KBM-7 (cell line): Measurements from ENCODE around the gene RAET1E.
"Not testable (repeated sequence)": the region's sequence is repeated elsewhere in the genome, so short reads cannot be mapped to it uniquely, and the experiment has no call there.

ENCODE experiments used
- DNase-seq: peaks from one replicate; pipeline ENCODE4 v3.0.0-alpha.2; 2015
- in situ Hi-C: fragments of 300-500 bp; cut with MboI; formaldehyde crosslinking; loops from 2 replicates; pipeline ENCODE4 v1.14.3; 2020; ENCODE audit warnings: low sequenced_read_pairs, low pct_unique_long_range_greater_than_20kb, mixed read lengths

RAET1E gene

GRCh38 chr6:149915970-149916865 is 18.3 kb upstream of the RAET1E start:
- in situ Hi-C loops = no loop called here
- no peak for DNase-seq

GRCh38 chr6:149913540-149914240 is 15.8 kb upstream of the RAET1E start:
- DNase-seq = no peak
- in situ Hi-C loops = no loop called here

GRCh38 chr6:149913085-149913484 is 15.2 kb upstream of the RAET1E start:
- no peak for DNase-seq
- in situ Hi-C loops = no loop called here

DNA sequence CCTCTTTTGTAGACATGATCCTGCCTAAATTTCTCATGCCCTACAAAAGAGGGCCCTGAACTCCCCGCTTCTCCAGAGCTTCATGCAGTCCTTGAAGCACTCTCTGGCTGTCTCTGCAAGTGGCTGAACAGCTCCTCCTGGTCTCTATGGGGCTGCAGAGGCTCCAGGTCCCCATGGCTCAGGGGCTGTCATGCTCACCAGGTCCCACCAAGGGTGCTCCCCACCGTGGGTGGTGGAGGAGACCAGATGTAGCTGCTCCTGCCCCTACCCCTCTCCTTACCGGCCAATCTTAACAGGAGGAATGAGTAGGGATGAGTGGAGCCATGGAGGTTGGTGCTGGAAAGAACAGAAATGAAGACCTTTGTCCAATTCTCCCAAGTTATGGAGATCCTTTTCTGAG is 14.8 kb upstream of the RAET1E start:
- DNase-seq, in situ Hi-C loops: not testable (repeated sequence)

- no peak for DNase-seq
- in situ Hi-C loops = no loop called here
Measured at GRCh38 chr6:149910721-149911151, 12.8 kb upstream of the RAET1E start.

GRCh38 chr6:149909701-149910470 is 12.0 kb upstream of the RAET1E start:
- in situ Hi-C loops = no loop called here
- no peak for DNase-seq

- in situ Hi-C loops, DNase-seq: not testable (repeated sequence)
Measured at GRCh38 chr6:149908480-149908879, 10.6 kb upstream of the RAET1E start.

DNA sequence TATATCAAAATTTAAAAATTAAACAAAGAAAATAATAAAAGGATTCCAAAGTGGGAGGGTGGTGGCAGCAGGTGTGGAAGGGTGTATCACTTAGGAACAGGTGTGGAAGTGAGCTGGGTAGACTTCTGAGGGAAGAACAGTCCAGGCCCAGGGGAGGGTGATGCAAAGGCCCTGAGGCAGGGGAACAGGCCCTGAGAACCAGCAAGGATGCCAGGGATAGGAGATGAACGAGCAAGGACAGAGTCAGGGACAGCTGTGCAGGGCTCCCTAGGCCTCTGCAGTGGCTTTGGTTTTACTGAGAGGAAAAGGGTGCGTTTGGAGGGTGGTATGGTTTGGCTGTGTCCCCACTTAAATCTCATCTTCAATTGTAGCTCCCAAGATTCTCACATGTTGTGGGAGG is 9.4 kb upstream of the RAET1E start:
- DNase-seq = no peak
- in situ Hi-C loops = no loop called here

DNA sequence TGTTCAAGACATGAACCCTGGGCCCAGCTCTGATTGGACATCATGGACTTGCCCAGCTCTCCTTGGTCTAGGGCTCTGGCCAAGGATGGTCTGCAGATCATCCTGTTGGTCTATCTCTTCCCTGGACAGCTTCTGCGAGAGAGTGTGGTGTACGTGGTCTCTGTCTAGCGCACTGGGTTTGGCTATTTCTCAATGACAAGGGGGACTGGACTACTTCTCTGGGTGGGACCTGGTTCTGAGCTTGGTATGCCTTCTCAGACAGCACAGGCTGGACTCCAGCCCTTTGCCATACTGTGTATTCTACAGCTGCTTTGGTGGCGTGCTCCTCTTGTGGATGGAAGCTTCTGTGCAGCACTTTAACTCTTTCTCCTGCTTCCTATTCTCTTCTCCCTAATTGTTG is 8.5 kb upstream of the RAET1E start:
- in situ Hi-C loops = no loop called here
- DNase-seq = no peak

DNA sequence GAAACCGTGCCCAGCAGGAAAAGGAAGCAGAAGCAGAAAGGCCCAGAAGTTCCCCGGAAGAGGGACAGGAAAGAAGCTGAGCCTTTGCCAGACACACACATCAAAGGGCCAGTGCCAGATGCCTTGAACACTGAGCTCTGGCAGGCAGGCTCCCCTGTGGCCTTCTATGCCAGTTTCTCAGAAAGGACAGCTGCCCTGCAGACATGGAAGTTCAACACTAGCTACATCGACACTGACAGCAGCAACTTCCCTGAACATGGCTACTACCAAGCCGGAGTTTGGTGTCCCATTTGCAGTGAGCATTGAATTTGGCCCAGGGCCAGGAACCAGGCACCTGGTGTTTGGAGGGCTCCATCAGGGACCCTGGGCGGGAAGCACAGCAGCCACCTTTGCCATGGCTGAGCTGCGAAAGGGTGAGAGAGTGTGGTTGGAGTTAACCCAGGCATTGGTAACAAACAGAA is 8.0 kb upstream of the RAET1E start:
- in situ Hi-C loops = no loop called here

DNA sequence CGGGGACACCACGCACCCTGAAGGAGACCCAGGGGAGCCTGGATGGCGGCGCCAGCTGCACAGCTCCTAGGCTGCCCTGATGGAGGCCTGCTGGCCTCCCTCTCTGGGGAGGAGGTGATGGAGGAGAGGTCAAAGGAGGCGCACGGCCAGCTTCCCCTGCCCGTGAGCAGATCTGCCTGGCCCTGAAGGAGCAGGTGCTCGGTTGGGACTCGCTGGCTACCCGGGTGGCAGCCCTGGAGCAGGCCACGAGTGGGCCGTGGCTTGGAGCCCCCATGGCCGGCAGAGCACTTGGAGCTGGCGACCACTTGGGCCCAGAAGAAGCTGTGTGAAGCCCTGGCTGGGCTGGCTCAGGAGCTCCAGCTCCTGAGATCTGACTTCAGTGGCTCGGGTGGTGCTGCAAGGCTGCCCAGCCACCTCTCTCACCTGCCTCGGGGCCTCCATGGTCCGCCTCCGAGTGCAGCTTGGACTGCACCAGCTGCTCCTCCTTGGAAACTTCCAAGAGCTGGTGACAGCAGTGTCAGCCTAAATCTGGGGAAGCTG is 7.5 kb upstream of the RAET1E start:
- DNase-seq = no peak
- in situ Hi-C loops = no loop called here

More for the DNA sequence above, 8.0 kb upstream of the RAET1E start:
- no peak for DNase-seq

DNA sequence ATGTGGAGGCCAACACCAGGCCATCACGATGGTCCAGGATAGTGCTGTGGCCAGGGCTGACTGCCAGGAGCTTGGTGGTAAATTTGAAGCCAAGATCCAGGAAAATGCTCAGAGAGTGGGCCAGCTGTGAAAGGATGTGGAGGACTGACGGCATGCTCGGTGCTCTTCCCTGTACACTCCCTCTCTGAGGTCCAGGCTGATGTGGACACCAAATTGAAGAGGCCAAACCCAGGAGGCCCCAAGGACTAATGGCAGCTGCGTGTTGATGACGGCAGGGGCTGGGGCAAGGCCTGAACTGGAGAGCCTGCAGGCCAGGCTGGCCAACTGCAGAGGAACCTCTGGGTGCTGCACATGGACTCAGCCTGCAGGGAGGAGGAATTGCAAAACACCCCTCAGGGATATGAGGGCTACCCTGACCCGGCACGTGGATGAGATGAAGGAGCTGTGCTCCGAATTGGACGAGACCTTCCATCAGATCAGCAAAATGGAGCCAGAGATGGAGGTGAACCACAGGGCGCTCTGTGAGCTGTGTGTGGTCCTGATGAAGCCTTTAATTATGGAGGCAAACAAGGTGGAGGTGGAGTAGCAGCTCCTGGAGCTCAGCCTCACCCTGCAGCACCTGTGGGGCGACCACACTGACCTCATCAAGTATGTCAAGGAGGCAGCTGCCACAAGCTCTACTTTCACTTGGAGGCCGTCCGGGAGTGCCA is 6.9 kb upstream of the RAET1E start:
- DNase-seq = no peak
- in situ Hi-C loops = no loop called here

DNA sequence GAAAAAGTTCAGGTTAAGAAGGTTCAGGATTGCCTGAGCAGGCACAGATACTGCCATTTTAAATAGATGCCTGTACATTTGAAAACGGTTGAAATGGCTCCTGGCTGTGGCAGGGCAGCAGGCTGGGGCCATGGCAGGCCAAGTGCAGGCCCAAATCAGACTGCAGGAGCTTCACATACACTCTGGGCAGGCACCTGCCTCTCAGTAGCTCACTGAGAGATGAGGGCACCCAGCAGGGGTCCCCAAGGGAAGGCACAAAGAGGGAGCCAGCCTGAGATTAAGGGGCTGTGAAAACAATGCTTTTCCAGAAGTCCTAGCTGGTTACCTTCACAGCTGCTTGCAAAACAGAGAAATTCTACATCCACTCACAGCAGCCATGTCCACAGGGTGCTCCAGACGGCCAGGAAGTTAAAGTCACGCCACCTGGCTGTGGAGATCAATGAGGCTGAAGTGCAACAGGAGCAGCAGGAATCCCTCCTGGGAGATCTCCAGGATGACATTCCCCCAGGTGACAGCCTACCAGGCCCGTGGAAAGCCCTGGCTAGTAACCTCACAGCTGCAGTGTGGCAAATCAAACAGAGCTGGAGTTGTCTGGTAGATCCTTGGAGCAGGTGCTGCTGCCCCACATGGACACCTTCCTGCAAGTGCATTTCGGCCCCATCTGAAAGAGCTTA is 6.2 kb upstream of the RAET1E start:
- in situ Hi-C loops = no loop called here
- DNase-seq = no peak

- no peak for DNase-seq
- in situ Hi-C loops = no loop called here
Measured at GRCh38 chr6:149901444-149902140, 3.7 kb upstream of the RAET1E start.

DNA sequence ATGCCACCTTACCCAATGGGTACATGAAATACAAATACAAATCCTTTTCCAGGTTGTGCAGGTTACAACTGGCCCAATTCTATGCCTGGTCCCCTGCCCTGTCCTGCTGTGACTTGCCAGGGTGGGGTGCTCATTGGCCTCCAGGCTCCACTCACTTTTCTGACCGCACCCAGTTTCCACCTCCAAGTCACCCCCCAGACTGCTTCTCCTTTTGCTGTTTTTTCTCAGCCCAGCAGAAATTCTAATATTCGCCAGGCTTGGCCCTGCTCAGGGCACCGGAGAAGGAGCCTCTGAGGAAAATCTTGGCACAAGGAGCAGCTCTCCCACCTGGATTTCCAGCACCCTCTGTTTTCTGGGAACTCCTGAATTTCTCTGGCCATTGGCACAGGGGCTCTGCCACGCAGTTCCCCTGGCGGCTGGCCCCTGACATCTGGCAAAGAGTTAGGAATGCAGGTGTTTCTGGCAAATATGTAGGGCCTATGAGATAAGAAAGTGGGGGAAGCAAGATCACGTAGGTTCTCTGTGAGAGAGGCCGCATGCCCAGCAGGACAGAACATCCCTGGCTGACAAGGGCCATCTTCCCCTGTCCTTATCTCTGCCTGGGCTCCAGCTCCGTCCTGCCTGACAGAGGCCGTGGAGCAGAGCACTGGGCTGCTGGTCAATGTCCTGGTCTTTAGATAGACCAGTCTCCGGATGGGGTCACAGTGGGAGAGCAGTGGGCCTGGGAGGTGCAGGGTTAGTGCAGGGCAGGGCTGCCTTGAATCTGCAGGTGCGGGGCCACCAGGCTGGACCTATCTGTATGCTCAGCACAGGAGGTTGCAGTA is 2.9 kb upstream of the RAET1E start:
- in situ Hi-C loops = no loop called here
- no peak for DNase-seq

GRCh38 chr6:149899926-149900619 is 2.2 kb upstream of the RAET1E start:
- DNase-seq = no peak
- in situ Hi-C loops = no loop called here
